ENCODE measurements around the gene ST7. TPM values are rescaled to one million over a fixed set of nuclear protein-coding genes. Genes with fewer than 3 reads are reported as not detected.

The ST7 gene
- polyA plus RNA-seq, 1 donor = 16.2 TPM

- DNase-seq (ENCODE audit: low read depth) = no peak
Measured at GRCh38 chr7:116977172-116977571, 23.9 kb downstream of the ST7 start.

GRCh38 chr7:116978006-116978405 lies 24.7 kb downstream of the ST7 start:
- DNase-seq (ENCODE audit: low read depth) = no peak

DNA sequence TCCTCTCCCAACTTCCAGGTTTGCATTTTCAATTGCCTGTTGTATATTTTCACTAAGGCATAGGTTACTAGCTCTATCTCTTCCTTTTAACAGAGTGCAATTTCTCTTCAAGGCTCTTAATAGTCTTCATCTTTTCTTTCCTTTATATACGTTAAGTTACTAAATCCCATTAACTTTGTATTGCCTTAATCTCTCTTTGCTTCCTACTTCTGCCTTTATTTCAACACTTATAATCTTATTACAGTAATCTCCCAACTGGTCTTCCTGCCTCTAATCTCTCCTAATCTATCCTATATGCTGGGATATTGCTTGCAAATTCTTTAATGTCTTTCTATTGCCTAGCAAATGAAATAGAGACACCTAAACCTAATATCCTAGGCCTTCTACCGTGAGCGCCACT lies 26.1 kb downstream of the ST7 start:
- no peak for DNase-seq (ENCODE audit: low read depth)

GRCh38 chr7:116980354-116980753 lies 27.1 kb downstream of the ST7 start:
- no peak for DNase-seq (ENCODE audit: low read depth)

- no peak for DNase-seq (ENCODE audit: low read depth)
Measured at GRCh38 chr7:116981939-116982338, 28.6 kb downstream of the ST7 start.

GRCh38 chr7:116984511-116984910 lies 31.2 kb downstream of the ST7 start:
- no peak for DNase-seq (ENCODE audit: low read depth)

GRCh38 chr7:116984917-116985316 lies 31.6 kb downstream of the ST7 start:
- no peak for DNase-seq (ENCODE audit: low read depth)

- no peak for DNase-seq (ENCODE audit: low read depth)
Measured at GRCh38 chr7:116985575-116985974, 32.3 kb downstream of the ST7 start.

GRCh38 chr7:116986611-116987565 lies 33.6 kb downstream of the ST7 start:
- DNase-seq (ENCODE audit: low read depth) = no peak

GRCh38 chr7:116988363-116988989 lies 35.2 kb downstream of the ST7 start:
- DNase-seq (ENCODE audit: low read depth) = no peak

DNA sequence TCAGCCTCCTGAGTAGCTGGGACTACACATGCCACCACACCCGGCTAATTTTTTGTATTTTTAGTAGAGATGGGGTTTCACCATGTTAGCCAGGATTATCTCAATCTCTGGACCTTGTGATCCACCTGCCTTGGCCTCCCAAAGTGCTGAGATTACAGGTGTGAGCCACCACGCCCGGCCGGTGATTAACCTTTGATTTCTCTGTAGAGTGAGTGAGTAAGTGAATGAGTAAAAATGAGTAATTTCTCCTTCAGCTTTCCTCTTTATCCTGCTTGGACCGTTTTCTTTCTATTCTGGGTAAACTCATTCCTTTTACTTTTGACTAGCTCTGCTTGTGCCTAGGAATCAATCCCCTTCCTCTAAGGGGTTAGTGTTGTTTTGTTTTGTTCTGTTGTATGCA lies 36.8 kb downstream of the ST7 start:
- no peak for DNase-seq (ENCODE audit: low read depth)

DNA sequence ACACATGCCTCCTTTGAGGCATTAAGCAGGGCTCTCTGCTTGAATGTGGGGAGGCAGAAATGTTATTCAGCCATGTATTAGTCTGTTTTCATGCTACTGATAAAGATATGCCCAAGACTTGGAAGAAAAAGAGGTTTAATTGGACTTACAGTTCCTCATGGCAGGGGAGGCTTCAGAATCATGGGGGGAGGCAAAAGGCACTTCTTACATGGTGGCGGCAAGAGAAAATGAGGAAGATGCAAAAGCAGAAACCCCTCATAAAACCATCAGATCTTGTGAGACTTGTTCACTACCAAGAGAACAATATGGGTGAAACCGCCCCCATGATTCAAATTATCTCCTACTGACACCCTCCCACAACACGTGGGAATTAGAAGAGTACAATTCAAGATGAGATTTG lies 37.9 kb downstream of the ST7 start:
- DNase-seq (ENCODE audit: low read depth) = no peak

- DNase-seq (ENCODE audit: low read depth) = no peak
Measured at GRCh38 chr7:116994611-116995010, 41.3 kb downstream of the ST7 start.

DNA sequence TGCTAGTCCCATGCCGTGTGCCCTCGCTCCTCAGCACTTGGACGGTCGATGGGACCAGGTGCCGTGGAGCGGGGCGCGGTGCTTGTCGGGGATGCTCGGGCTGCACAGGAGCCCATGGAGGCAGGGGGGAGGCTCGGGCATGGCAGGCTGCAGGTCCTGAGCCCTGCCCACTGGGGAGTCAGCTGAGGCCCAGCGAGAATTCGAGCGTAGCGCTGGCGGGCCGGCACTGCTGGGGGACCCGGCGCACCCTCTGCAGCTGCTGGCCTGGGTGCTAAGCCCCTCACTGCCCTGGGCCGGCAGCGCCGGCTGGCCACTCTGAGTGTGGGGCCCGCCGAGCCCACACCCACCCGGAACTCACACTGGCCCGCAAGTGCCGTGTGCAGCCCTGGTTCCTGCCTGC lies 44.7 kb downstream of the ST7 start:
- DNase-seq (ENCODE audit: low read depth) = no peak

DNA sequence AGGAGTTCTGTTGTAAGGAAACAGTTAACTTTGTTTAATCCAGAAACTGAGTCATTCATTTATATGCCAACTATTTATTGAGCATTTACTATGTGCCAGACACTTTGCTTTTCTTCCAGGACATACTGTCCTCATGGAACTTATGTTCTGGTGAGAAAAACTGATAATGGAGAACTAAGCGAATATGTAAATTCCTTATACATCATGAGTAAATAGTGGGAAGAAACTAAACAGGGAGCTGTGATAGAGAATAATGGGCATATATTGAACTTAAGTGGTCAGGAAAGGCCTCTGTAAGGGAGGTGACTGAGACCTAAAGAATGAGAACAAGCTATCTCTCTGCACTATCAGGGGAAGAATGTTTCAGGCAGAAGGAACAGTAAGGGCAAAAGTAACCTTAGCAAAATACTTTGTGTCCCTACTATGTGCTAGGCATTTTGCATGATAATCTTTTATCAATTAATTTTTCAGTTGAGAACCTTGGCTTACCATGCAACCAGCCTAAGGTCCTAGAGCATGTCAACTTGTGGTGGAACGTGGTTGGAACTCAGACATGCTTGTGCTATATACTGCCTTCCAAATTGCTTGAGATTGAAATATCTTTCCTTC lies 45.4 kb downstream of the ST7 start:
- DNase-seq (ENCODE audit: low read depth) = no peak

DNA sequence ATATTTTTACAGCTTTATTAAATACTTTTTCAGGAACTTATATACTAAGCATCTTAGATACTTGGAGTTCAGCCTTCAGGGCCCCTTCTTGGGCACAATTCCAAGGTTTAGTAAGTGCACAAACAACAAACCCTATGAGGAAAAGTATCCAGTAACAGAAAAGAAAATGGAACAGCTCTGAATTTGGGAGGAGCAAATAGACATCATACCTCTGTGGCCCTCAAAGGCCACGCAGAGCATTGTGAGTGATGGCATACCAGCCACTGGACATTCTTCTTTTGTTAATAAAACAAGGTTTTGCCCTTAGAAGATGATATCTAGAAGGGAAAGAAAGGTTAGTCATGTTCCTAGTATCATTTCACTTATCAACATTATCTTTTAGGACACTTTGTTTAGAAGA lies 46.0 kb downstream of the ST7 start:
- DNase-seq (ENCODE audit: low read depth) = no peak

GRCh38 chr7:117001283-117001682 lies 48.0 kb downstream of the ST7 start:
- DNase-seq (ENCODE audit: low read depth) = no peak

DNA sequence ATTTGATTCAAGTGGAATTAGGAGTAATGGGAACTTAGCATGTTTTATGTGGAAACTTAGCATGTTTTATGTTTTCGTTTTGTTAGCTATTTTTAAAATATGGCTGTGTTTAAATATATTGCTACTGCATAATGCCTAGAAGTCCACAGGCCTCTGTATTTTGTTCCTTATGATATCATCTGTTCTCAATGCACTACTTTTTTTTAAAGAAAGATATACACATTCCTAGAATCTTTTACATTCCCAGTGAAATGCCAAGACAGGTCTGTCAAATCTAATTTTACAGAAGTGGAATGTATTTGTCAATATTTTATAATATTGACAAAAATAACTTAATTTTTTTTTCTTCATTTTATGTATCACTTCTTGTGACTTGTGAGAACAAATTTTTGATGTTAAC lies 51.6 kb downstream of the ST7 start:
- DNase-seq (ENCODE audit: low read depth) = no peak

GRCh38 chr7:117005449-117005848 lies 52.1 kb downstream of the ST7 start:
- no peak for DNase-seq (ENCODE audit: low read depth)

DNA sequence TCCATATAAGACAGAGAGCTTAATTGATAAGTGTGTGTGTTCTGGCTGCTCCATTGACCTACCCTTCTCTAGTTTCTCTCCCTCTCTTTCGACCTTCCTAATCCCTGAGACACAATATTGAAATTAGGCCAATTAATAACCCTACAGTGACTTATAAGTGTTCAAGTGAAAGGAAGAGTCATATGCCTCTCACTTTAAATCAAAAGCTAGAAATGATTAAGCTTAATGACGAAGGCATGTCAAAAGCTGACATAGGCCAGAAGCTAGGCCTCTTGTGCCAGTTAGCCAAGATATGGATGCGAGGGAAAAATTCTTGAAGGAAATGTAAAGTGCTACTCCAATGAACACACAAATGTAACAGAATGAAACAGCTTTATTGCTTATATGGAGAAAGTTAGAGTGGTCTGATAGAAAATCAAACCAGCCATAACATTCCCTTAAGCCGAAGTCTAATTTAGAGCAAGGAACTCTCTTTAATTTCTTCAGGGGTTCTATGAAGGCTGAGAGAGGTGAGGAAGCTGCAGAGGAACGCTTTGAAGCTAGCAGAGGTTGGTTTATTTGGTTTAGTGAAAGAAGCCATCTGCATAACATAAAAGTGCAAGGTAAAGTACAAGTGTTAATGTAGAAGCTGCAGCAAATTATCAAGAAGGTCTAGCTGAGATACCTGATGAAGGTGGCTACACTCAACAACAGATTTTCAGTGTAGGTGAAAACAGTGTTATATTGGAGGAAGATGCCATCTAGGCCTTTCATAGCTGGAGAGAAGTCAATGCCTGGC lies 53.8 kb downstream of the ST7 start:
- no peak for DNase-seq (ENCODE audit: low read depth)

- DNase-seq (ENCODE audit: low read depth) = no peak
Measured at GRCh38 chr7:117008118-117008885, 55.0 kb downstream of the ST7 start.

Data from forelimb muscle (tissue), 1 donor.